Mesenchymal stem cell (in vitro differentiated cells and primary cell): ENCODE data around the gene FLOT2.

Experiments used
- DNase-seq: peaks from one replicate; pipeline ENCODE4 v3.0.0-alpha.2; 2013
- H2AFZ ChIP-seq: one replicate; pipeline ENCODE4 v1.6.1; 2013; ENCODE audit warnings: low read depth, mild to moderate bottlenecking, control low read depth, inconsistent platforms, low read length, moderate library complexity
- H2AK5ac ChIP-seq: 2 replicates; pipeline ENCODE4 v1.6.1; 2013; ENCODE audit warnings: low read length, moderate library complexity, mild to moderate bottlenecking, inconsistent platforms; ENCODE audit not compliant: severe bottlenecking
- H2BK120ac ChIP-seq: one replicate; pipeline ENCODE4 v1.6.1; 2013; ENCODE audit warnings: low read depth, mild to moderate bottlenecking, inconsistent platforms, low read length, moderate library complexity
- H2BK12ac ChIP-seq, 2 experiments: one replicate each; pipeline ENCODE4 v1.6.1; 2013; ENCODE audit warnings: inconsistent platforms in 2 of 2, low read length in 2 of 2, mild to moderate bottlenecking in 2 of 2, moderate library complexity in 2 of 2, control low read depth in 1 of 2
- H2BK15ac ChIP-seq: one replicate; pipeline ENCODE4 v1.6.1; 2013; ENCODE audit warnings: mild to moderate bottlenecking, low read depth, inconsistent platforms; ENCODE audit not compliant: poor library complexity, severe bottlenecking
- H2BK5ac ChIP-seq: 2 replicates; pipeline ENCODE4 v1.6.1; 2013; ENCODE audit warnings: low read depth, mild to moderate bottlenecking, low read length, control low read depth, inconsistent platforms; ENCODE audit not compliant: poor library complexity, severe bottlenecking
- H3K14ac ChIP-seq, 2 experiments: one replicate each; pipeline ENCODE4 v1.6.1; 2013; ENCODE audit warnings: inconsistent platforms in 2 of 2, low read length in 2 of 2, control low read depth in 1 of 2, mild to moderate bottlenecking in 1 of 2, moderate library complexity in 1 of 2
- H3K18ac ChIP-seq, 2 experiments: one replicate each; pipeline ENCODE4 v1.6.1; 2013; ENCODE audit warnings: inconsistent platforms in 2 of 2, low read length in 2 of 2, control low read depth in 1 of 2, low read depth in 1 of 2, mild to moderate bottlenecking in 1 of 2
- H3K23ac ChIP-seq, 2 experiments: one replicate each; pipeline ENCODE4 v1.6.1; 2013; ENCODE audit warnings: inconsistent platforms in 2 of 2, low read length in 2 of 2, mild to moderate bottlenecking in 2 of 2, moderate library complexity in 2 of 2, control low read depth in 1 of 2
- H3K27ac ChIP-seq: 2 replicates; pipeline ENCODE4 v1.5.1; 2013; ENCODE audit warnings: mild to moderate bottlenecking, moderate library complexity, low read length, control low read depth, inconsistent platforms; ENCODE audit not compliant: poor library complexity, severe bottlenecking
- H3K27me3 ChIP-seq, 2 experiments: 2 replicates each; pipeline versions ENCODE4 v1.6.1 to v1.7.0; 2013; ENCODE audit warnings: low read length in 2 of 2, mild to moderate bottlenecking in 2 of 2, moderate library complexity in 2 of 2, control low read depth in 1 of 2, inconsistent platforms in 1 of 2; ENCODE audit not compliant: control insufficient read depth in 1 of 2, insufficient read depth in 1 of 2
- H3K36me3 ChIP-seq, 2 experiments: 2 replicates each; pipeline versions ENCODE4 v1.6.1 to v1.7.0; 2013; ENCODE audit warnings: low read length in 2 of 2, control low read depth in 1 of 2, inconsistent platforms in 1 of 2, low read depth in 1 of 2, mild to moderate bottlenecking in 1 of 2; ENCODE audit not compliant: insufficient read depth in 2 of 2, control insufficient read depth in 1 of 2
- H3K4ac ChIP-seq, 2 experiments: one replicate each; pipeline ENCODE4 v1.6.1; 2013; ENCODE audit warnings: inconsistent platforms in 2 of 2, low read length in 2 of 2, mild to moderate bottlenecking in 2 of 2, moderate library complexity in 2 of 2, control low read depth in 1 of 2, low read depth in 1 of 2
- H3K4me1 ChIP-seq: 2 replicates; pipeline ENCODE4 v1.6.1; 2013; ENCODE audit warnings: low read depth, low read length, control low read depth; ENCODE audit not compliant: control insufficient read depth, insufficient read depth
- H3K4me2 ChIP-seq: 2 replicates; pipeline ENCODE4 v1.6.1; 2013; ENCODE audit warnings: low read length, mild to moderate bottlenecking, inconsistent platforms; ENCODE audit not compliant: poor library complexity, severe bottlenecking
- H3K4me3 ChIP-seq, 2 experiments: 2 replicates each; pipeline versions ENCODE4 v1.5.1 to v1.7.0; 2013; ENCODE audit warnings: low read length in 2 of 2, mild to moderate bottlenecking in 2 of 2, control low read depth in 1 of 2, low read depth in 1 of 2; ENCODE audit not compliant: insufficient read depth in 1 of 2
- H3K79me1 ChIP-seq: replicated peaks from 2 replicates; pipeline ENCODE4 v1.6.1; 2013; ENCODE audit warnings: mild to moderate bottlenecking, control low read depth, low read length, inconsistent platforms; ENCODE audit not compliant: poor library complexity, severe bottlenecking
- H3K9ac ChIP-seq: 2 replicates; pipeline ENCODE4 v1.7.0; 2013; ENCODE audit warnings: mild to moderate bottlenecking, low read length, moderate library complexity
- H3K9me3 ChIP-seq: 2 replicates; pipeline ENCODE4 v1.7.0; 2013; ENCODE audit warnings: mild to moderate bottlenecking, low read length; ENCODE audit not compliant: control insufficient read depth
- H4K8ac ChIP-seq: one replicate; pipeline ENCODE4 v1.6.1; 2013; ENCODE audit warnings: inconsistent platforms, mild to moderate bottlenecking, low read length, moderate library complexity
- H4K91ac ChIP-seq: one replicate; pipeline ENCODE4 v1.6.1; 2013; ENCODE audit warnings: mild to moderate bottlenecking, low read length, inconsistent platforms
- WGBS: methylation state at CpG from one replicate; pipeline ENCODE4 v1.1.7; 2013; ENCODE audit warnings: mixed read lengths; 5-methylcytosine and 5-hydroxymethylcytosine counted together

Gene FLOT2

GRCh38 chr17:28857905-28858800, 39.4 kb downstream of the FLOT2 start:
- Histone ChIP-seq H3K18ac (no peak overlapping the region), H3K14ac (no peak overlapping the region), H3K79me1 (peaks cover 11% of the 10 kb centered on the region), H3K9ac (no peak overlapping the region), H3K4me1 (peaks cover 4% of the 10 kb centered on the region), H2BK15ac (no peak overlapping the region), H2BK120ac (no peak overlapping the region), H2AFZ (no peak overlapping the region), H3K36me3 (peaks cover 35 to 38% of the 10 kb centered on the region in 2 experiments), H2BK12ac (no peak overlapping the region), H3K27ac (no peak overlapping the region), H3K4me3 (no peak overlapping the region), H2AK5ac (no peak overlapping the region), H3K27me3 (no peaks in the 10 kb centered on the region), H3K4ac (no peak overlapping the region), H4K8ac (no peak overlapping the region), H4K91ac (no peak overlapping the region), H2BK5ac (no peak overlapping the region), H3K9me3 (no peaks in the 10 kb centered on the region), H3K23ac (no peak overlapping the region), H3K4me2 (no peak overlapping the region)
- no peak for DNase-seq
- 98% methylated on average over 2 of the region's 3 CpGs for WGBS

DNA sequence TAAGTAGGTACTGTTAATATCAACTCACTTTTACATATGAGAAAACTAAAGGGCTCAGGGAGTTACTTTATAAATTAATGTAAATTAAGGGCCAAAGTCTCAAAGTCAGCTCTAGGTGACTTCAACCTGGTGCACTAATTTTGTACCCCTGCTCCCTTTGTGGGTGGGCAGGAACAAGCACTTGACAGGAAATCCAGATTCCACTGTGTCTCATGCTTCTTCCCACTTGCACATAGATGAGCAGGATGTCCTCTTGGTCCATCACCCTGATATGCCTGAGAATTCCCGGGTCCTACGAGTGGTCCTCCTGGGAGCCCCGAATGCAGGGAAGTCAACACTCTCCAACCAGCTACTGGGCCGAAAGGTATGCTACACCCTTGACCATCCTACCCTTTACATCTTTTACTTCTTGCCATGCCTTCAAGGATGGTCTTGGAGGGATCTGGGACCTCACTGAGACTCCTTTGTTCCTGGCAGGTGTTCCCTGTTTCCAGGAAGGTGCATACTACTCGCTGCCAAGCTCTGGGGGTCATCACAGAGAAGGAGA, 41.4 kb downstream of the FLOT2 start:
- H2BK5ac ChIP-seq: no peak overlapping the region
- H3K4ac ChIP-seq: no peak overlapping the region
- H2AK5ac ChIP-seq: no peak overlapping the region
- H2BK12ac ChIP-seq: no peak overlapping the region
- H3K9me3 ChIP-seq: no peaks in the 10 kb centered on the region
- peaks cover 4% of the 10 kb centered on the region for H3K4me1 ChIP-seq
- no peak overlapping the region for H4K91ac ChIP-seq
- H3K14ac ChIP-seq: no peak overlapping the region
- H3K27ac ChIP-seq: no peak overlapping the region
- peaks cover 11% of the 10 kb centered on the region for H3K79me1 ChIP-seq
- no peak overlapping the region for H3K18ac ChIP-seq
- H3K4me2 ChIP-seq: no peak overlapping the region
- no peaks in the 10 kb centered on the region for H3K27me3 ChIP-seq
- 98% methylated on average over 5 of the region's 5 CpGs for WGBS
- H2AFZ ChIP-seq: no peak overlapping the region
- H3K4me3 ChIP-seq: peak overlapping the region in 1 of 2 experiments; percentile 95
- H2BK15ac ChIP-seq: no peak overlapping the region
- H4K8ac ChIP-seq: no peak overlapping the region
- H2BK120ac ChIP-seq: no peak overlapping the region
- peak overlapping the region; percentile 96 for H3K9ac ChIP-seq
- no peak overlapping the region for H3K23ac ChIP-seq
- no peak for DNase-seq
- H3K36me3 ChIP-seq: peaks cover 28 to 29% of the 10 kb centered on the region in 2 experiments

DNA sequence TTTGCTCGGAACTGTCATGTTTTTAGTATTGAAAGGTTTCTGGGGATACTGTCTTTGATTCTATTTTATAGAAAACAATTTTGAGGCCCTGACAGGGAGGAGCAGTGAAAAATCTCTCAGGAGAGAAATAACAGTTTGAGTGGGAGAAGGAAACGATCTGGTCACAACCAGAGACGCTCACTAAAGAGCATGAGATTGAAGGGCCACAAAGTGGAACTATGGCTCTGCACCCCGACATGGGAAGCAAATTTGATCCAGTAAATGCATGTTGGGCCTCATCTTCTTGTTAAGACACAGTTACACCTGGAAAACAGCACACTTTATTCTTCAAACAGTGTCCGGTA, 42.2 kb downstream of the FLOT2 start:
- no peak overlapping the region for H2BK15ac ChIP-seq
- H3K23ac ChIP-seq: no peak overlapping the region
- no peak overlapping the region for H2AK5ac ChIP-seq
- no peak overlapping the region for H2BK12ac ChIP-seq
- no peak overlapping the region for H3K14ac ChIP-seq
- H3K4me3 ChIP-seq: peak overlapping the region; percentile 67 to 95
- H3K9ac ChIP-seq: peak overlapping the region; percentile 96
- H3K18ac ChIP-seq: no peak overlapping the region
- H2BK5ac ChIP-seq: no peak overlapping the region
- peaks cover 23% of the 10 kb centered on the region in 2 experiments for H3K36me3 ChIP-seq
- no peak overlapping the region for H3K27ac ChIP-seq
- peak overlapping the region in 1 of 2 experiments; percentile 82 for H3K4ac ChIP-seq
- H4K8ac ChIP-seq: peak overlapping the region; percentile 64
- no peak for DNase-seq
- no peaks in the 10 kb centered on the region for H3K9me3 ChIP-seq
- WGBS: 22% methylated on average over 4 of the region's 5 CpGs
- H3K79me1 ChIP-seq: peaks cover 11% of the 10 kb centered on the region
- no peak overlapping the region for H2BK120ac ChIP-seq
- H3K4me1 ChIP-seq: peaks cover 4% of the 10 kb centered on the region
- peak overlapping the region; percentile 89 for H3K4me2 ChIP-seq
- H4K91ac ChIP-seq: no peak overlapping the region
- H3K27me3 ChIP-seq: no peaks in the 10 kb centered on the region
- peak overlapping the region; percentile 59 for H2AFZ ChIP-seq
